Nasal cavity respiratory epithelium epithelial cell of viscerocranial mucosa (primary cell): ENCODE data around the gene SFXN5. TPM values are rescaled to one million over a fixed set of nuclear protein-coding genes. Genes with fewer than 3 reads are reported as not detected.

ENCODE experiments used
- total RNA-seq: library from RNA; depleted of rRNA; stranded (reverse); fragments of >200 nt; gene quantifications from 2 replicates; pipeline ENCODE4 v1.2.3, GENCODE V29; 2014

Gene SFXN5
- total RNA-seq: 3.4 and 13.8 TPM in 2 replicates

GRCh38 chr2:73071360-73072128 lies at the start of gene SFXN5:
Gene SFXN5, minus strand, starts transcription at chr2:73071712. Its CDS starts 7 bp downstream, at chr2:73071705.

GRCh38 chr2:73112913-73113854 lies 41.7 kb upstream of the SFXN5 start, which contains the start of gene RAB11FIP5:
Gene RAB11FIP5, minus strand, starts transcription at chr2:73112948. Its CDS starts 171 bp downstream, at chr2:73112777.

GRCh38 chr2:72917138-72917876 lies 154.2 kb downstream of the SFXN5 start, which contains the start of gene EMX1:
Gene EMX1, plus strand, starts transcription at chr2:72917519. Its CDS starts 334 bp downstream, at chr2:72917853.

Other genes starting within 250 kb of the SFXN5 start
- 54.3 and 75.8 TPM in 2 replicates for gene EXOC6B, start 245.7 kb downstream of the SFXN5 start, total RNA-seq
- 10.6 and 24.2 TPM in 2 replicates for gene SPR, start 184.3 kb downstream of the SFXN5 start, total RNA-seq
- gene EMX1, start 154.2 kb downstream of the SFXN5 start, total RNA-seq: under 0.01 and 0.07 TPM in 2 replicates
- 23.6 and 44.9 TPM in 2 replicates for gene RAB11FIP5, start 41.2 kb upstream of the SFXN5 start, total RNA-seq
- gene NOTO, start 130.9 kb upstream of the SFXN5 start, total RNA-seq: not detected in 2 replicates
- 20.2 and 28.8 TPM in 2 replicates for gene SMYD5, start 142.5 kb upstream of the SFXN5 start, total RNA-seq
- 4.8 and 8.4 TPM in 2 replicates for gene PRADC1, start 161.5 kb upstream of the SFXN5 start, total RNA-seq
- gene CCT7, start 162.6 kb upstream of the SFXN5 start, total RNA-seq: 263 and 284 TPM in 2 replicates
- 2.4 and 3.4 TPM in 2 replicates for gene FBXO41, start 212.8 kb upstream of the SFXN5 start, total RNA-seq
- not detected in 2 replicates for gene EGR4, start 221.8 kb upstream of the SFXN5 start, total RNA-seq